WTC11 (cell line): ENCODE measurements around the gene EIF2AK3. TPM values are rescaled to one million over a fixed set of nuclear protein-coding genes. Genes with fewer than 3 reads are reported as not detected.
A peak's percentile ranks its signal among the peaks of the same experiment; 100 is the strongest.

Experiments used
- ATAC-seq: fragments of 200-7000 bp; cut with Tn5 transposase; 2 replicates; pipeline ENCODE4 v1.10.0; 2021; ENCODE audit warnings: mild to moderate bottlenecking, moderate library complexity
- CTCF ChIA-PET: fragments of 300-600 bp; sonication (Branson Sonifier 250); formaldehyde crosslinking; loops from one replicate; lab custom pipeline; 2021; ENCODE audit warnings: antibody characterized with exemption; lab: Charles Lee
- POLR2A ChIA-PET: fragments of 350-600 bp; sonication (Branson Sonifier 250); formaldehyde crosslinking; loops from one replicate; lab custom pipeline; 2021; ENCODE audit warnings: antibody characterized with exemption; lab: Charles Lee
- DNase-seq: peaks from one replicate; pipeline ENCODE4 v3.0.0; 2021; ENCODE audit warnings: low spot score
- H3K27ac Mint-ChIP-seq: 2 replicates; pipeline ENCODE4 v1.8.0; 2021; ENCODE audit warnings: mixed read lengths
- H3K27me3 Mint-ChIP-seq: 2 replicates; pipeline ENCODE4 v1.8.0; 2021; ENCODE audit warnings: low read depth, mild to moderate bottlenecking, moderate library complexity, mixed read lengths
- H3K36me3 Mint-ChIP-seq: 2 replicates; pipeline ENCODE4 v1.8.0; 2021; ENCODE audit warnings: mixed read lengths
- H3K4me1 Mint-ChIP-seq: 2 replicates; pipeline ENCODE4 v1.8.0; 2022; ENCODE audit warnings: mixed read lengths
- H3K4me3 Mint-ChIP-seq: 2 replicates; pipeline ENCODE4 v1.8.0; 2021; ENCODE audit warnings: mild to moderate bottlenecking, moderate library complexity, mixed read lengths
- H3K9me3 Mint-ChIP-seq: 2 replicates; pipeline ENCODE4 v1.8.0; 2021; ENCODE audit warnings: mixed read lengths
- ATF3 ChIP-seq: sonication (generic); formaldehyde crosslinking; conservative IDR thresholded peaks from 2 replicates; pipeline ENCODE4 v1.8.1; 2022; ENCODE audit warnings: mild to moderate bottlenecking, missing genetic modification reagents
- CBFB ChIP-seq: sonication (generic); formaldehyde crosslinking; IDR thresholded peaks from 2 replicates; pipeline ENCODE4 v1.8.1; 2022; ENCODE audit warnings: mild to moderate bottlenecking, low read depth, missing genetic modification reagents
- ELF4 ChIP-seq: sonication (generic); formaldehyde crosslinking; IDR thresholded peaks from 2 replicates; pipeline ENCODE4 v1.8.1; 2022; ENCODE audit warnings: low read depth, mild to moderate bottlenecking, moderate library complexity, missing genetic modification reagents
- EMX1 ChIP-seq: fragments of 250-450 bp; sonication (Bioruptor Pico); IDR thresholded peaks from 2 replicates; pipeline ENCODE4 v1.8.0; 2021; ENCODE audit warnings: mild to moderate bottlenecking
- ERG ChIP-seq: fragments of 250-450 bp; sonication (Bioruptor Pico); IDR thresholded peaks from 2 replicates; pipeline ENCODE4 v1.8.0; 2021; ENCODE audit warnings: mild to moderate bottlenecking
- ESRRA ChIP-seq: sonication (generic); formaldehyde crosslinking; IDR thresholded peaks from 2 replicates; pipeline ENCODE4 v1.8.1; 2022; ENCODE audit warnings: mild to moderate bottlenecking, missing genetic modification reagents, borderline replicate concordance
- GABPB1 ChIP-seq: sonication (generic); formaldehyde crosslinking; IDR thresholded peaks from 2 replicates; pipeline ENCODE4 v1.8.1; 2023; ENCODE audit warnings: mild to moderate bottlenecking, missing genetic modification reagents
- NFYB ChIP-seq: sonication (generic); formaldehyde crosslinking; conservative IDR thresholded peaks from 2 replicates; pipeline ENCODE4 v1.8.0; 2022; ENCODE audit warnings: low read depth, missing genetic modification reagents
- NR2C2 ChIP-seq: sonication (generic); formaldehyde crosslinking; IDR thresholded peaks from 2 replicates; pipeline ENCODE4 v1.8.0; 2022; ENCODE audit warnings: mild to moderate bottlenecking, missing genetic modification reagents
- NR3C1 ChIP-seq: sonication (generic); formaldehyde crosslinking; conservative IDR thresholded peaks from 2 replicates; pipeline ENCODE4 v1.8.1; 2023; ENCODE audit warnings: low read depth, mild to moderate bottlenecking, missing genetic modification reagents
- SMAD4 ChIP-seq: sonication (generic); formaldehyde crosslinking; IDR thresholded peaks from 2 replicates; pipeline ENCODE4 v1.8.0; 2022; ENCODE audit warnings: mild to moderate bottlenecking, missing genetic modification reagents
- SP1 ChIP-seq: sonication (generic); formaldehyde crosslinking; conservative IDR thresholded peaks from 2 replicates; pipeline ENCODE4 v1.8.1; 2022; ENCODE audit warnings: missing genetic modification reagents
- STAT6 ChIP-seq: sonication (generic); formaldehyde crosslinking; conservative IDR thresholded peaks from 2 replicates; pipeline ENCODE4 v1.8.1; 2023; ENCODE audit warnings: mild to moderate bottlenecking, low read depth, missing genetic modification reagents, moderate library complexity
- ZNF396 ChIP-seq: fragments of 250-450 bp; sonication (Bioruptor Pico); IDR thresholded peaks from 2 replicates; pipeline ENCODE4 v1.8.0; 2021; ENCODE audit warnings: mild to moderate bottlenecking, moderate library complexity, borderline replicate concordance
- ZNF671 ChIP-seq: fragments of 250-450 bp; sonication (Bioruptor Pico); IDR thresholded peaks from 2 replicates; pipeline ENCODE4 v1.8.0; 2021; ENCODE audit warnings: mild to moderate bottlenecking
- total RNA-seq: library from RNA; stranded (reverse); gene quantifications from 3 replicates; pipeline ENCODE4 v1.2.3, GENCODE V29; 2021
- TF ChIP-seq, protein P1 (sequence below): sonication (generic); formaldehyde crosslinking; IDR thresholded peaks from 2 replicates; pipeline ENCODE4 v1.8.0; 2023; ENCODE audit warnings: missing genetic modification reagents
- TF ChIP-seq, protein P2 (sequence below): sonication (generic); formaldehyde crosslinking; IDR thresholded peaks from 2 replicates; pipeline ENCODE4 v1.8.1; 2022; ENCODE audit warnings: mild to moderate bottlenecking, moderate library complexity, missing genetic modification reagents

EIF2AK3 gene
- total RNA-seq, 1 experiment from 2014 or later, result 20.8 TPM

- ATAC-seq (peak; percentile 75), DNase-seq (no peak)
- H3K4me3 Mint-ChIP-seq, result no peak overlapping the region
- H3K27ac Mint-ChIP-seq, result peak overlapping the region; percentile 74
- peaks cover 38% of the 10 kb centered on the region for H3K4me1 Mint-ChIP-seq
- no peaks in the 10 kb centered on the region for H3K9me3 Mint-ChIP-seq
- TF ChIP-seq ATF3 (no peak), EMX1 (CRISPR knock-in tag) (no peak), CBFB (no peak), ERG (CRISPR knock-in tag) (no peak), GABPB1 (peak; percentile 24; the same call in 1 of the 2 replicates), ZNF396 (CRISPR knock-in tag) (no peak)
- TF ChIP-seq, protein P1, sequence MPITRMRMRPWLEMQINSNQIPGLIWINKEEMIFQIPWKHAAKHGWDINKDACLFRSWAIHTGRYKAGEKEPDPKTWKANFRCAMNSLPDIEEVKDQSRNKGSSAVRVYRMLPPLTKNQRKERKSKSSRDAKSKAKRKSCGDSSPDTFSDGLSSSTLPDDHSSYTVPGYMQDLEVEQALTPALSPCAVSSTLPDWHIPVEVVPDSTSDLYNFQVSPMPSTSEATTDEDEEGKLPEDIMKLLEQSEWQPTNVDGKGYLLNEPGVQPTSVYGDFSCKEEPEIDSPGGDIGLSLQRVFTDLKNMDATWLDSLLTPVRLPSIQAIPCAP (CRISPR knock-in tag), result no peak
- H3K27me3 Mint-ChIP-seq, result no peaks in the 10 kb centered on the region
- CTCF ChIA-PET, result interaction anchor here (0.9 to 2.1 kb wide), 4 partner anchors 9 to 72 kb away, joined by 4 to 14 read pairs (median 4); no protein-coding TSS in a partner anchor
- POLR2A ChIA-PET, result interaction anchor here (1.6 kb wide), 1 partner anchor 28 kb away, joined by 4 read pairs; no protein-coding TSS in a partner anchor
- no peaks in the 10 kb centered on the region for H3K36me3 Mint-ChIP-seq
These were observed 27.2 kb downstream of the EIF2AK3 start for GRCh38 chr2:88600038-88600465.

GRCh38 chr2:88599527-88599926, 27.7 kb downstream of the EIF2AK3 start:
- Mint-ChIP-seq H3K9me3 (no peaks in the 10 kb centered on the region), H3K36me3 (no peaks in the 10 kb centered on the region), H3K4me3 (no peak overlapping the region), H3K27me3 (no peaks in the 10 kb centered on the region), H3K27ac (no peak overlapping the region), H3K4me1 (peaks cover 38% of the 10 kb centered on the region)
- no peak for TF ChIP-seq SP1 (CRISPR knock-in tag)
- ChIA-PET CTCF (interaction anchor here (0.9 to 2.1 kb wide), 3 partner anchors 69 to 72 kb away, joined by 4 to 14 read pairs (median 4); no protein-coding TSS in a partner anchor), POLR2A (no interaction called here)
- no peak for DNase-seq
- ATAC-seq, result no peak

DNA sequence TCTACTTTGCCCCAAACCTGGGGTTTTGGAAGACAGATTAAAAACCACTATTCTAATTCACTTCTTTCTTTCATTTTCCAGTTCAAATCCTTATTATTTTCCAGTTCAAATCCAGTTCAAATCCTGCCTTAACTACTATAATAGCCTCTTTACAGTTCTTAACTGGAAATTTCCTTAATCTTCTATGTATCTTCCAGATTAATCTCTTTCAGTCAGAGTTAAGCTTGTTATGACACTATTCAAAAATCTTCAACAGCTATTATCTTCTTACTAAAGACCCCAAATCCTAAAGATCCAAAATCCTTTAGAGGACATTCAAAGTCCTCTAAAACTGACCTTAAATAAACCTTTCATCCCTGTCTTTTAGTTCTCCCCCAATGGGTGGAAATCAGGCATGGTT, 30.1 kb downstream of the EIF2AK3 start:
- TF ChIP-seq ERG (CRISPR knock-in tag) (no peak), ESRRA (CRISPR knock-in tag) (no peak), NR2C2 (no peak), SMAD4 (no peak)
- TF ChIP-seq, protein P2, sequence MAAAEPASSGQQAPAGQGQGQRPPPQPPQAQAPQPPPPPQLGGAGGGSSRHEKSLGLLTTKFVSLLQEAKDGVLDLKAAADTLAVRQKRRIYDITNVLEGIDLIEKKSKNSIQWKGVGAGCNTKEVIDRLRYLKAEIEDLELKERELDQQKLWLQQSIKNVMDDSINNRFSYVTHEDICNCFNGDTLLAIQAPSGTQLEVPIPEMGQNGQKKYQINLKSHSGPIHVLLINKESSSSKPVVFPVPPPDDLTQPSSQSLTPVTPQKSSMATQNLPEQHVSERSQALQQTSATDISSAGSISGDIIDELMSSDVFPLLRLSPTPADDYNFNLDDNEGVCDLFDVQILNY (CRISPR knock-in tag), result no peak
- no peak overlapping the region for H3K27ac Mint-ChIP-seq
- H3K27me3 Mint-ChIP-seq, result no peaks in the 10 kb centered on the region
- H3K36me3 Mint-ChIP-seq, result peaks cover 4% of the 10 kb centered on the region
- ATAC-seq, result no peak
- ChIA-PET CTCF (interaction anchor here (2.0 to 2.4 kb wide), 2 partner anchors 72 to 74 kb away, joined by 7 read pairs; no protein-coding TSS in a partner anchor), POLR2A (no interaction called here)
- H3K4me3 Mint-ChIP-seq, result no peak overlapping the region
- H3K9me3 Mint-ChIP-seq, result no peaks in the 10 kb centered on the region
- H3K4me1 Mint-ChIP-seq, result peaks cover 20% of the 10 kb centered on the region
- DNase-seq, result no peak

DNA sequence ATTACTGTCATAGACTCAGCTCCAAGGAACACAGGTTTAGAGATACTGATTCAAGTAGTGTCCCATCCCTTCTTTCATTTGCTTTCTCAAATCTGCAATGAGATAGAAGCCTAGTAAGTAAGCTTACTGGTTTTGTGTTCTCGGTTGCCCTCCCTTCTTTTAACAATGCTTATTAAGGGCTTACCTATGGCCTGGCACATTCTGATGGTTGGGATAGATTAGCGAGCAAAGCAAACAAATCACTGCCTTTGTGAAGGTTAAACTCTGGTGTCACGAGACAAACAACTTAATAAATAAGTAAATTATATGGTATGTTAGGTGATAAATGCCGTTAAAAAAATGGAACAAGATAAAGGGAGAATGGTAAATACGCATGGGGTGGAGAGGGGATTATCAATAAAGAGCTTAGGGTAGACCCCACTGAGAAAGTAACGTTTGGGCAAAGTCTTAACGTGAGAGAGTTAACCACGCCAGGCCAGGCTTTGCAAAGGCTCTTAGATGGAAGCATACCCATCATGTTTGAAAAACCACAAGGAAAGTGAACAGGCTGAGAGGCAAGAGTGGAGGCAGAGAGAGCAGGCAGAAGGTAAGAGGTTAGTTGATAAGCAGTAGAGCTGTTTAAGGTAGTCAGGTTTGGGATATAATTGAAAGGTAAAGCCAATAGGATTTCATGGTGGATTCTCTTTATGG, 31.0 kb downstream of the EIF2AK3 start:
- no peak for ATAC-seq
- POLR2A ChIA-PET, result no interaction called here
- H3K27me3 Mint-ChIP-seq, result no peaks in the 10 kb centered on the region
- peaks cover 4% of the 10 kb centered on the region for H3K36me3 Mint-ChIP-seq
- no peaks in the 10 kb centered on the region for H3K9me3 Mint-ChIP-seq
- TF ChIP-seq NR2C2 (no peak), ZNF396 (CRISPR knock-in tag) (no peak), ELF4 (no peak), ZNF671 (CRISPR knock-in tag) (no peak), STAT6 (CRISPR knock-in tag) (no peak), SMAD4 (no peak), NR3C1 (CRISPR knock-in tag) (no peak), NFYB (CRISPR knock-in tag) (no peak)
- CTCF ChIA-PET, result interaction anchor here (2.0 to 2.4 kb wide), 2 partner anchors 73 to 75 kb away, joined by 7 read pairs; no protein-coding TSS in a partner anchor
- no peak for DNase-seq
- H3K4me3 Mint-ChIP-seq, result no peak overlapping the region
- H3K27ac Mint-ChIP-seq, result peak overlapping the region; percentile 48
- peaks cover 14% of the 10 kb centered on the region for H3K4me1 Mint-ChIP-seq
